Bronchial epithelial cell (primary cell): Measurements from ENCODE around the gene RYR2. TPM values are rescaled to one million over a fixed set of nuclear protein-coding genes. Genes with fewer than 3 reads are reported as not detected.

ENCODE experiments used
- DNase-seq: peaks from one replicate; pipeline ENCODE4 v3.0.0-alpha.2; 2010; ENCODE audit warnings: low read depth
- FAIRE-seq: peaks from 2 replicates; lab custom pipeline; 2011; peaks lifted over from hg19 to GRCh38; lab: Jason Lieb, UNC
- H3K27me3 ChIP-seq: 2 replicates; pipeline ENCODE4 v1.5.1; 2011; ENCODE audit warnings: low read length; ENCODE audit not compliant: control insufficient read depth, insufficient read depth
- H3K36me3 ChIP-seq: 2 replicates; pipeline ENCODE4 v1.5.1; 2011; ENCODE audit warnings: low read length; ENCODE audit not compliant: control insufficient read depth, insufficient read depth
- H3K4me3 ChIP-seq: 2 replicates; pipeline ENCODE4 v1.5.1; 2011; ENCODE audit warnings: mild to moderate bottlenecking, low read depth, low read length, control low read depth
- total RNA-seq: library from RNA; depleted of rRNA; stranded (reverse); fragments of >200 nt; gene quantifications from 2 replicates; pipeline ENCODE4 v1.2.1, GENCODE V29; 2014
- TF ChIP-seq, protein P1 (sequence below): IDR thresholded peaks from 2 replicates; pipeline ENCODE4 v1.5.1; 2011; ENCODE audit warnings: mild to moderate bottlenecking, moderate library complexity, low read length, control low read depth, inconsistent platforms; ENCODE audit not compliant: insufficient read depth, severe bottlenecking

Gene RYR2
- total RNA-seq, 1 donor from 2014 or later: not detected

GRCh38 chr1:237700181-237700580 lies 658.2 kb downstream of the RYR2 start:
- Histone ChIP-seq H3K36me3 (no peaks in the 10 kb centered on the region), H3K27me3 (no peaks in the 10 kb centered on the region), H3K4me3 (no peak overlapping the region)
- TF ChIP-seq, protein P1, sequence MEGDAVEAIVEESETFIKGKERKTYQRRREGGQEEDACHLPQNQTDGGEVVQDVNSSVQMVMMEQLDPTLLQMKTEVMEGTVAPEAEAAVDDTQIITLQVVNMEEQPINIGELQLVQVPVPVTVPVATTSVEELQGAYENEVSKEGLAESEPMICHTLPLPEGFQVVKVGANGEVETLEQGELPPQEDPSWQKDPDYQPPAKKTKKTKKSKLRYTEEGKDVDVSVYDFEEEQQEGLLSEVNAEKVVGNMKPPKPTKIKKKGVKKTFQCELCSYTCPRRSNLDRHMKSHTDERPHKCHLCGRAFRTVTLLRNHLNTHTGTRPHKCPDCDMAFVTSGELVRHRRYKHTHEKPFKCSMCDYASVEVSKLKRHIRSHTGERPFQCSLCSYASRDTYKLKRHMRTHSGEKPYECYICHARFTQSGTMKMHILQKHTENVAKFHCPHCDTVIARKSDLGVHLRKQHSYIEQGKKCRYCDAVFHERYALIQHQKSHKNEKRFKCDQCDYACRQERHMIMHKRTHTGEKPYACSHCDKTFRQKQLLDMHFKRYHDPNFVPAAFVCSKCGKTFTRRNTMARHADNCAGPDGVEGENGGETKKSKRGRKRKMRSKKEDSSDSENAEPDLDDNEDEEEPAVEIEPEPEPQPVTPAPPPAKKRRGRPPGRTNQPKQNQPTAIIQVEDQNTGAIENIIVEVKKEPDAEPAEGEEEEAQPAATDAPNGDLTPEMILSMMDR: no peak
- FAIRE-seq (no peak), DNase-seq (no peak)

GRCh38 chr1:237701534-237701933 lies 659.5 kb downstream of the RYR2 start:
- no peaks in the 10 kb centered on the region for H3K27me3 ChIP-seq
- no peak overlapping the region for H3K4me3 ChIP-seq
- H3K36me3 ChIP-seq: no peaks in the 10 kb centered on the region
- TF ChIP-seq, protein P1: no peak
- DNase-seq (no peak), FAIRE-seq (no peak)

- DNase-seq: no peak
- TF ChIP-seq, protein P1: no peak
- FAIRE-seq: no peak
- no peaks in the 10 kb centered on the region for H3K27me3 ChIP-seq
- no peak overlapping the region for H3K4me3 ChIP-seq
- H3K36me3 ChIP-seq: no peaks in the 10 kb centered on the region
Observed at GRCh38 chr1:237702161-237702560, 660.2 kb downstream of the RYR2 start.

DNA sequence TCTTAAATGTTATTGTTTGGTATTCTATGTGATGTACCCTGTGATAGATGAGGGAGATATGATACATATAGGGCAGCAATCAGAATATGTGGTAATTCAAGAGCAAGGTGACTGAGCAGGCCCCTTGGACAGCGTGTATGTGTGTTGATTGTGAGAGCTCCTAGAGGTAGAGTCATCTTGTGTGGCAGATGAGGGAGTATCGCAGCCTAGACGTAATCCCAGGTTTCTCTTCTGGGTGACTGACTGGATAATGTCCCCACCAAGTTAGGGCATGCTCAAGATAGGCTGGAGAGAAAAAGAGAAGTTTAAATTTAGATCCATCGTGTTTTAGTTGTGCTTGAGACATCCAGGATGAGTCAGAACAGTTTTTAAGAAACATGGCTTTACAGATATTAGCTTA lies 663.5 kb downstream of the RYR2 start:
- Histone ChIP-seq H3K36me3 (no peaks in the 10 kb centered on the region), H3K27me3 (no peaks in the 10 kb centered on the region), H3K4me3 (no peak overlapping the region)
- TF ChIP-seq, protein P1: no peak
- no peak for DNase-seq
- no peak for FAIRE-seq

DNA sequence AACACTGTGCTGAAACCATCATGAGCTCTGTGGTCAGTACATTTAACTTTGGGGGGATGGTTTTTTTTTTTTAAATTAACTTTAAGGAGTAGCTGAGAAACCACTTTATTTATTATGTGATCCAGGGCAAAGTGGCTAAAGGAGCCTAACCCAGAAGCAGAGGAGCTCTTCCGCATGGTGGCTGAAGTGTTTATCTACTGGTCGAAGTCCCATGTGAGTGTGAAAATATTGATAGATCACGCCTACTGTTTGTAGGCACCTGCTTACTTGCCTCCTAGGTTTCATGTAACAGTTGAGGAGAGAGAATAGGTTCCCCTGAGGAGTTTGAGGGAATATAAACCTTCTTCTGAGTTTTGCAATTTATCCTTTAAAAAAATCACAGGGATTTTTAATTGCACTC lies 667.4 kb downstream of the RYR2 start:
- Histone ChIP-seq H3K36me3 (no peaks in the 10 kb centered on the region), H3K4me3 (no peak overlapping the region), H3K27me3 (no peaks in the 10 kb centered on the region)
- TF ChIP-seq, protein P1: no peak
- FAIRE-seq (no peak), DNase-seq (no peak)

DNA sequence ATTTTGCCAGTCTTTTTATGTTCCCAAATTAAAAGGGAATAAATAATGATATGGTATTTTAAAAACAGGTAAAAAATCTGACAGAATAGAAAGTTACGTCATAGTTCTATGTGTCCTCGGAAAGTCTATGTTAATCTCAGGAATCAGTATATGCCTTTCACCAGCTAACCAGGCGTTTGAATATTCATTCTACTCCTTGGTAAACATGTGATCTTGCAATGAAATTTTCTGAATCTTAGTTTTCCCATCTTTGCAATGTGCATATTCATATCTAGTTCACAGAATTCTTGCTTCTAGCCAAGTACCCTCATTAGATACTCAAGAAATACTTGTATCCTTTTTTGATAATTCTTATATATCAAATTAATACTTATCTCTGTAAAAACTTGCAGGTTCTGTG lies 669.3 kb downstream of the RYR2 start:
- TF ChIP-seq, protein P1: no peak
- Histone ChIP-seq H3K27me3 (no peaks in the 10 kb centered on the region), H3K4me3 (no peak overlapping the region), H3K36me3 (no peaks in the 10 kb centered on the region)
- FAIRE-seq (no peak), DNase-seq (no peak)
